OCI-LY1 (cell line): Measurements from ENCODE around the gene PIK3C2B.

ENCODE experiments used
- H2AFZ ChIP-seq: fragments of 200-600 bp; sonication (generic), shearing (Covaris generic); 2 replicates; pipeline ENCODE4 v1.6.0; 2014; ENCODE audit warnings: antibody characterized with exemption, mild to moderate bottlenecking, low read length
- H3F3A ChIP-seq: fragments of 200-600 bp; sonication (generic), shearing (Covaris generic); 2 replicates; pipeline ENCODE4 v1.6.0; 2014; ENCODE audit warnings: mild to moderate bottlenecking, antibody characterized with exemption, low read length, moderate library complexity; ENCODE audit not compliant: insufficient read depth
- H3K27ac ChIP-seq: fragments of 200-600 bp; sonication (generic); 2 replicates; pipeline ENCODE4 v1.5.1; 2014; ENCODE audit warnings: low read length, mixed run types, mild to moderate bottlenecking, low read depth; ENCODE audit not compliant: poor library complexity, severe bottlenecking
- H3K27me3 ChIP-seq: fragments of 200-600 bp; sonication (generic); 2 replicates; pipeline ENCODE4 v1.6.0; 2014; ENCODE audit warnings: antibody characterized with exemption, mild to moderate bottlenecking, low read length, moderate library complexity; ENCODE audit not compliant: insufficient read depth
- H3K36me3 ChIP-seq: fragments of 200-600 bp; sonication (generic); 2 replicates; pipeline ENCODE4 v1.6.1; 2014; ENCODE audit warnings: mild to moderate bottlenecking, antibody characterized with exemption, low read length, moderate library complexity, mixed read lengths; ENCODE audit not compliant: insufficient read depth
- H3K4me1 ChIP-seq: fragments of 200-600 bp; sonication (generic); 2 replicates; pipeline ENCODE4 v1.5.1; 2014; ENCODE audit warnings: mild to moderate bottlenecking, low read length, moderate library complexity; ENCODE audit not compliant: insufficient read depth, severe bottlenecking
- H3K4me2 ChIP-seq: fragments of 200-600 bp; sonication (generic), shearing (Covaris generic); 2 replicates; pipeline ENCODE4 v1.6.1; 2014; ENCODE audit warnings: low read length
- H3K4me3 ChIP-seq: fragments of 200-600 bp; sonication (generic); 2 replicates; pipeline ENCODE4 v1.5.1; 2014; ENCODE audit warnings: low read length, low read depth, mild to moderate bottlenecking, mixed read lengths; ENCODE audit not compliant: poor library complexity, severe bottlenecking
- H3K79me2 ChIP-seq: fragments of 200-600 bp; shearing (Covaris generic); 2 replicates; pipeline ENCODE4 v1.6.1; 2016; ENCODE audit warnings: mixed run types, low read length, mixed read lengths; ENCODE audit not compliant: insufficient read depth
- H3K9ac ChIP-seq: fragments of 200-600 bp; sonication (generic), shearing (Covaris generic); 2 replicates; pipeline ENCODE4 v1.6.1; 2014; ENCODE audit warnings: mild to moderate bottlenecking, low read length, mixed read lengths
- H3K9me2 ChIP-seq: fragments of 200-600 bp; sonication (generic), shearing (Covaris generic); 2 replicates; pipeline ENCODE4 v1.6.1; 2014; ENCODE audit warnings: low read depth, mild to moderate bottlenecking, low read length, mixed read lengths
- H3K9me3 ChIP-seq: fragments of 200-600 bp; shearing (Covaris generic); 2 replicates; pipeline ENCODE4 v1.6.1; 2014; ENCODE audit warnings: low read length, mixed read lengths
- H4K20me1 ChIP-seq: fragments of 200-600 bp; sonication (generic), shearing (Covaris generic); 2 replicates; pipeline ENCODE4 v1.6.0; 2016; ENCODE audit warnings: mild to moderate bottlenecking, low read length; ENCODE audit not compliant: insufficient read depth
- EZH2 ChIP-seq: fragments of 200-600 bp; sonication (generic), shearing (Covaris generic); IDR thresholded peaks from 2 replicates; pipeline ENCODE4 v1.8.0; 2017; ENCODE audit warnings: borderline replicate concordance, mixed run types, mild to moderate bottlenecking, antibody characterized with exemption, low read length, moderate library complexity, mixed read lengths
- TF ChIP-seq, protein P1 (sequence below): fragments of 200-600 bp; sonication (generic), shearing (Covaris generic); IDR thresholded peaks from 2 replicates; pipeline ENCODE4 v1.5.1; 2017; ENCODE audit warnings: mild to moderate bottlenecking, antibody characterized with exemption, low read length, moderate library complexity, mixed read lengths

Gene PIK3C2B

DNA sequence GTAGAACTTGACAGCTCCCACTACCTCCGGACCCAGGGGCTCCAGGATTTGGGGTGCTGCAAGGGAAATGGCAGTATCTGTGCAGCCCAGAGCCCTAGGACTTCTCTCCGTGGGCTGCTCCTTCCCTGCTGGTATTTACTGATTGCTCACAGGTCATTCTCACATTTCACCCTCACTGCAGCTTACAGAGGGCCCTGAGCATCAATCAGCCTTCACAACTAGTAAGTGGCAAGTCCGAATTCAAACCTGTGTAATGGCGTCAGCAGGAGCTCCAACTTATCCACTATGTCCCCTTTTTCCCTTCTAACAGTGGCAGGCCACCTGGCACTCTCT, 32.4 kb downstream of the PIK3C2B start:
- no peaks in the 10 kb centered on the region for H3K79me2 ChIP-seq
- no peak overlapping the region for H3K4me2 ChIP-seq
- no peak overlapping the region for H3K4me3 ChIP-seq
- no peak overlapping the region for H2AFZ ChIP-seq
- H3K9ac ChIP-seq = no peak overlapping the region
- no peaks in the 10 kb centered on the region for H4K20me1 ChIP-seq
- H3K27ac ChIP-seq = no peak overlapping the region
- H3K36me3 ChIP-seq = peaks cover 89% of the 10 kb centered on the region
- no peaks in the 10 kb centered on the region for H3K9me2 ChIP-seq
- H3F3A ChIP-seq = no peaks in the 10 kb centered on the region
- no peaks in the 10 kb centered on the region for H3K27me3 ChIP-seq
- no peaks in the 10 kb centered on the region for H3K9me3 ChIP-seq
- TF ChIP-seq, protein P1, sequence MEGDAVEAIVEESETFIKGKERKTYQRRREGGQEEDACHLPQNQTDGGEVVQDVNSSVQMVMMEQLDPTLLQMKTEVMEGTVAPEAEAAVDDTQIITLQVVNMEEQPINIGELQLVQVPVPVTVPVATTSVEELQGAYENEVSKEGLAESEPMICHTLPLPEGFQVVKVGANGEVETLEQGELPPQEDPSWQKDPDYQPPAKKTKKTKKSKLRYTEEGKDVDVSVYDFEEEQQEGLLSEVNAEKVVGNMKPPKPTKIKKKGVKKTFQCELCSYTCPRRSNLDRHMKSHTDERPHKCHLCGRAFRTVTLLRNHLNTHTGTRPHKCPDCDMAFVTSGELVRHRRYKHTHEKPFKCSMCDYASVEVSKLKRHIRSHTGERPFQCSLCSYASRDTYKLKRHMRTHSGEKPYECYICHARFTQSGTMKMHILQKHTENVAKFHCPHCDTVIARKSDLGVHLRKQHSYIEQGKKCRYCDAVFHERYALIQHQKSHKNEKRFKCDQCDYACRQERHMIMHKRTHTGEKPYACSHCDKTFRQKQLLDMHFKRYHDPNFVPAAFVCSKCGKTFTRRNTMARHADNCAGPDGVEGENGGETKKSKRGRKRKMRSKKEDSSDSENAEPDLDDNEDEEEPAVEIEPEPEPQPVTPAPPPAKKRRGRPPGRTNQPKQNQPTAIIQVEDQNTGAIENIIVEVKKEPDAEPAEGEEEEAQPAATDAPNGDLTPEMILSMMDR = no peak
- TF ChIP-seq EZH2 = no peak
- peaks cover 28% of the 10 kb centered on the region for H3K4me1 ChIP-seq

DNA sequence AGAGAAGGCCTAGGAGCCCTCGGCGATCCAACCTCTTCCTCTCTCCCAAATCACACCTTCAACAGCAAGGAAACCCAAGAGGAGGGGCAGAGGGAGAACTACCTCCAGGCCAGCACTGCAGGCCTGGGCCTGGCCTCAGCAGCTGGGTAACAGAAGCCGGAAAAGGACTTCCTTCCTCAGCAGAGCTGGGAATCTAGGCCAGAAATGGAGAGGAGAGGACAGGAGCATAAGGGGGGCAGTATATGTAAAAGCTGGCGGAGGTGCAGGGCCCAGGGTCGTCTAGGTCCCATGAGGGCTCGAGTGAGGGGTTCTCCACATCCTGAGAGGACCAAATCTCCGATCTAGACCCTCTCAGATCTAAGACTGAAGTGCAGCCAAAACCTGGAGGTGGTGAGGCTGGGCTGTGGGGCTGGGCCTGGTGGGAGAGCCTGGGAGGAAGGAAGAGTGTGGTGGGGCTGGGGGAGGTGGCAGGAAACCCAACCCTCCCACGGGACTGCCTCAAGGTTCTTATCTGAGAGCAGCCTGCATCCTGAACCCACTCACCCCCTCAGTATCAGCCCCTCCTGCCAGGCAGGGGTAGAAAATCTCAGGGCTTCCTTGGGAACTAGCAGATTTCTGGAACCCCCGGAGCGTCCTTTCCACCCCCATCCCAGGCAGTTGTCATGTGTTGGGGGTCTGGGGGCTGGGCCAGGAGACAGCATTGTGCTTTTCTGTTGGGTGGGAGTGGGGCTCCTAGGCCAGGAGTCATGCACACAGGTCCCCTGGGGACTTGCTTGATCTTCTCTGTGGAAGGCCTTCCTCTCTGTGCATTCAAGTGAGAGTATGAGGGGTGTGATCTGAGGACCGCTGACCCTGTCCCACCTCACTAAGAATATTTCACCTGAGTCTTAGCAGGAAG, 33.0 kb downstream of the PIK3C2B start:
- Histone ChIP-seq H3K9ac (no peak overlapping the region), H3K36me3 (peaks cover 93% of the 10 kb centered on the region), H3K4me1 (peaks cover 22% of the 10 kb centered on the region), H3F3A (no peaks in the 10 kb centered on the region), H3K27ac (no peak overlapping the region), H3K4me2 (no peak overlapping the region), H4K20me1 (no peaks in the 10 kb centered on the region), H3K9me2 (no peaks in the 10 kb centered on the region), H3K27me3 (no peaks in the 10 kb centered on the region), H3K79me2 (no peaks in the 10 kb centered on the region), H3K9me3 (no peaks in the 10 kb centered on the region), H3K4me3 (no peak overlapping the region), H2AFZ (no peak overlapping the region)
- TF ChIP-seq, protein P1 = no peak
- TF ChIP-seq EZH2 = no peak

DNA sequence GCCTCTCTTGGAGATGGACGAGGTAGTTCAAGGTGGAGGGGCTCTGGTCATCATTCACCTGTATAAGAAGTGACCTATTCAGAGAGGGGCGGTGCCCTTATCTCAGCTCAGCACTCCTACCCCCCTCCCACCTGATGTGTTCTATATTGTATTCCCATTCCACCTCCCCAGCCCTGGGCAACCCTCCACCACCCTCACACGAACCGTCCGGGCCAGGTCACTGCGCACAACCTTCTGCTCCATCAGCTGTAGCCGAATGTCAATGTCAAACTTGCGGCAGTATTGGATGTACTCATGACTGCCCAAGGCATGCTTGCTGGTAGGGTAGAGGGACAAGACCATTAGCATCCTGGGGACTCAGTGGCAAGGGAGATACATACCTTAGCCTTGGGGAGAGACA, 34.3 kb downstream of the PIK3C2B start:
- no peak for TF ChIP-seq EZH2
- TF ChIP-seq, protein P1 = no peak
- Histone ChIP-seq H3K36me3 (peaks cover 96% of the 10 kb centered on the region), H4K20me1 (no peaks in the 10 kb centered on the region), H3K4me2 (no peak overlapping the region), H3K9me3 (no peaks in the 10 kb centered on the region), H3K9ac (no peak overlapping the region), H3K4me3 (no peak overlapping the region), H2AFZ (no peak overlapping the region), H3F3A (no peaks in the 10 kb centered on the region), H3K9me2 (no peaks in the 10 kb centered on the region), H3K27me3 (no peaks in the 10 kb centered on the region), H3K27ac (no peak overlapping the region), H3K4me1 (peaks cover 10% of the 10 kb centered on the region), H3K79me2 (no peaks in the 10 kb centered on the region)
